K562 (cell line): ENCODE data around the gene ARHGAP4. TPM values are rescaled to one million over a fixed set of nuclear protein-coding genes. Genes with fewer than 3 reads are reported as not detected.

ENCODE experiments used
- CTCFL ChIP-seq: IDR thresholded peaks from 2 replicates; pipeline ENCODE4 v1.6.1; 2011; ENCODE audit warnings: borderline replicate concordance, low read depth, mild to moderate bottlenecking, moderate library complexity, low read length; ENCODE audit not compliant: insufficient read depth, poor library complexity, severe bottlenecking
- ELF1 ChIP-seq: fragments of 200-800 bp; sonication (Bioruptor generic); IDR thresholded peaks from 2 replicates; pipeline ENCODE4 v1.6.1; 2016; ENCODE audit warnings: missing genetic modification characterization, missing compliant biosample characterization
- EP300 ChIP-seq: IDR thresholded peaks from 2 replicates; pipeline ENCODE4 v1.6.1; 2012; ENCODE audit warnings: low read length, improper control_type of control experiment
- FOXP4 ChIP-seq: sonication (generic); formaldehyde crosslinking; IDR thresholded peaks from 2 replicates; pipeline ENCODE4 v1.8.0; 2022; ENCODE audit warnings: mild to moderate bottlenecking, missing genetic modification reagents, borderline replicate concordance
- MCM3 ChIP-seq: fragments of 450-650 bp; IDR thresholded peaks from 2 replicates; pipeline ENCODE4 v1.6.1; 2016
- NFE2 ChIP-seq: IDR thresholded peaks from 2 replicates; pipeline ENCODE4 v1.6.1; 2014; ENCODE audit warnings: antibody characterized with exemption, low read depth
- STAT5A ChIP-seq: IDR thresholded peaks from 2 replicates; pipeline ENCODE4 v1.6.1; 2012; ENCODE audit warnings: low read length, inconsistent platforms, borderline replicate concordance
- YY1 ChIP-seq, 3 experiments: IDR thresholded peaks; 2 replicates each; pipeline ENCODE4 v1.6.1; 2011; ENCODE audit warnings: low read length in 2 of 3, mild to moderate bottlenecking in 2 of 3, moderate library complexity in 2 of 3, borderline replicate concordance in 1 of 3, control low read depth in 1 of 3, low read depth in 1 of 3; ENCODE audit not compliant: insufficient read depth in 3 of 3, insufficient replicate concordance in 2 of 3, control insufficient read depth in 1 of 3, insufficient read length in 1 of 3; ENCODE audit errors: extremely low read depth in 1 of 3
- ZKSCAN1 ChIP-seq: fragments of 150-350 bp; IDR thresholded peaks from 2 replicates; pipeline ENCODE4 v1.6.1; 2016; ENCODE audit warnings: low read depth, low read length
- ZNF77 ChIP-seq: fragments of 250-450 bp; sonication (Bioruptor Pico); IDR thresholded peaks from 2 replicates; pipeline ENCODE4 v1.5.0; 2020
- polyA plus RNA-seq, 8 experiments: library from polyadenylated mRNA; depleted of rRNA in 4 of 8; stranded (reverse) in 5 of 8; unstranded in 3 of 8; fragments of >200 nt; fragmentation: Nextera tagmentation in 2 of 8; fragmentation: Illumina TruSeq in 1 of 8; extraction: Ambion mirVana in 2 of 8; extraction: Trizol in 1 of 8; gene quantifications; 2 replicates each; pipeline versions ENCODE4 v1.2.1 to v1.2.3, GENCODE V29; 2011 to 2014; ENCODE audit warnings: inconsistent platforms in 1 of 8, missing spikeins in 1 of 8
- total RNA-seq, 7 experiments: library from RNA; depleted of rRNA in 6 of 7; stranded (reverse); fragments of >200 nt in 6 of 7; fragmentation: Illumina TruSeq in 2 of 7; extraction: Trizol in 2 of 7; gene quantifications; 2 replicates each; pipeline versions ENCODE4 v1.2.1 to v1.2.3, GENCODE V29; 2011 to 2021; ENCODE audit warnings: low replicate concordance in 1 of 7
- TF ChIP-seq, protein P1 (sequence below): fragments of 450-650 bp; IDR thresholded peaks from 2 replicates; pipeline ENCODE4 v1.7.0; 2016; ENCODE audit warnings: borderline replicate concordance
- TF ChIP-seq, protein P2 (sequence below), 3 experiments: fragments of 200-800 bp in 1 of 3; fragments of 250-450 bp in 1 of 3; fragments of 450-650 bp in 1 of 3; sonication (Bioruptor Pico) in 1 of 3; sonication (Bioruptor generic) in 1 of 3; formaldehyde crosslinking in 1 of 3; IDR thresholded peaks; 2 replicates each; pipeline versions ENCODE4 v1.6.1 to v1.8.0; 2016 to 2022; ENCODE audit warnings: mild to moderate bottlenecking in 2 of 3, missing genetic modification characterization in 2 of 3, missing compliant biosample characterization in 1 of 3, moderate library complexity in 1 of 3
- TF ChIP-seq, protein P3 (sequence below), 2 experiments: IDR thresholded peaks; 2 replicates each; pipeline ENCODE4 v1.6.1; 2011; ENCODE audit warnings: borderline replicate concordance in 1 of 2, control low read depth in 1 of 2, low read depth in 1 of 2, low read length in 1 of 2, mild to moderate bottlenecking in 1 of 2, mixed read lengths in 1 of 2, moderate library complexity in 1 of 2; ENCODE audit not compliant: insufficient read depth in 1 of 2, insufficient read length in 1 of 2, poor library complexity in 1 of 2, severe bottlenecking in 1 of 2; ENCODE audit errors: extremely low read depth in 1 of 2

ARHGAP4 gene
- total and polyA plus RNA-seq, 9 of the 15 experiments (the other 6 are each of a cell fraction or from before 2014, with no cell fraction given): 0.30 to 81.8 (median 13.5) TPM

DNA sequence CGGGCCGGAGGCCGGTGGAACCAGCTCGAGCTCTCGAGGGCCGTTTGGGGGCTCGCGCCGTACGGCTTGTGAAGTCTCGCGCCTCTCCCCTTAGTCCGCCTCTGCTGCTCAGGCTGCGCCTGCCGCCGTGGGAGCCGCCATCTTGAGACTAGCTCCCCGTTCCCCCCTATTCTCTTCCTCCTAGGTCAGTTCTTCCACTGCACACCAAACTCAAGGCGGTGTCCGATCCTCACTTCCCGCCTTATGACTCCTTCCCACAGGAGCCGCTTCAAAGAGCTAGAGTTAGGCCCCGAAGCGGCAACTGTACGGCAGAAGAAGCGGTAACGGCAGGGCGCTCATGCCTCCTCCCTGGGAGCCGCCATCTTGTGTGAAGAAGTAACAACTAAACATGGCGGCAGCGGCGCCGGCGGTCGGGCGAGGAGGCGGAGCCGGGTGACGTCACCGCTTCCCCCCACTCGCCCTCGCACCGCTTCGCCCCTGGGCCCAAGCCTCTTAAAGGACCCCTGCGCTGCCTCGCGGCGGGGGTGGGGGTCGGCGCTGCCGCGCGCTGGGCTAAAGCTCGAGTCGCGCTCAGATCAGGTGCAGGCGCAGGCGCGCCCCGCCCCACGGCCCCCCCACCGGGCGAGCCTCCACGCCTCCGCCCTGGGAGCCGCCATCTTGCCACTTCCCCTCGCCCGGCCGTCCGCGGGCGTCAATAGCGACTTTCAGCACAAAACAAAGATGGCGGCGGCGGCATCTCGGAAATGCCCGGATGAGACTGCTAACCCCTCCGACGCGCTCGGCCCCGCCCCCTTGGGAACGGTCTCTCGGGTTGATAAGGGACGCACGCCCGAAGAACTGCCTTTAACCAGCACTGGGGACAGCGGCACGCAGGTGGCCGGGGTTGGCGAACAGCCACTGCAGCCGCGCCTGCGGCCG is 45.6 kb upstream of the ARHGAP4 start, which contains the start of gene HCFC1 (continued):
- peak; percentile 58; the same call in 1 of the 2 replicates for TF ChIP-seq ELF1
- TF ChIP-seq EP300: no peak; the same call in 1 of the 2 replicates
- TF ChIP-seq STAT5A: no peak
- TF ChIP-seq CTCFL: no peak
- no peak for TF ChIP-seq MCM3
- TF ChIP-seq FOXP4 (CRISPR knock-in tag): no peak
- TF ChIP-seq NFE2: no peak
- TF ChIP-seq, protein P1, sequence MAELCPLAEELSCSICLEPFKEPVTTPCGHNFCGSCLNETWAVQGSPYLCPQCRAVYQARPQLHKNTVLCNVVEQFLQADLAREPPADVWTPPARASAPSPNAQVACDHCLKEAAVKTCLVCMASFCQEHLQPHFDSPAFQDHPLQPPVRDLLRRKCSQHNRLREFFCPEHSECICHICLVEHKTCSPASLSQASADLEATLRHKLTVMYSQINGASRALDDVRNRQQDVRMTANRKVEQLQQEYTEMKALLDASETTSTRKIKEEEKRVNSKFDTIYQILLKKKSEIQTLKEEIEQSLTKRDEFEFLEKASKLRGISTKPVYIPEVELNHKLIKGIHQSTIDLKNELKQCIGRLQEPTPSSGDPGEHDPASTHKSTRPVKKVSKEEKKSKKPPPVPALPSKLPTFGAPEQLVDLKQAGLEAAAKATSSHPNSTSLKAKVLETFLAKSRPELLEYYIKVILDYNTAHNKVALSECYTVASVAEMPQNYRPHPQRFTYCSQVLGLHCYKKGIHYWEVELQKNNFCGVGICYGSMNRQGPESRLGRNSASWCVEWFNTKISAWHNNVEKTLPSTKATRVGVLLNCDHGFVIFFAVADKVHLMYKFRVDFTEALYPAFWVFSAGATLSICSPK: no peak
- TF ChIP-seq, protein P2, sequence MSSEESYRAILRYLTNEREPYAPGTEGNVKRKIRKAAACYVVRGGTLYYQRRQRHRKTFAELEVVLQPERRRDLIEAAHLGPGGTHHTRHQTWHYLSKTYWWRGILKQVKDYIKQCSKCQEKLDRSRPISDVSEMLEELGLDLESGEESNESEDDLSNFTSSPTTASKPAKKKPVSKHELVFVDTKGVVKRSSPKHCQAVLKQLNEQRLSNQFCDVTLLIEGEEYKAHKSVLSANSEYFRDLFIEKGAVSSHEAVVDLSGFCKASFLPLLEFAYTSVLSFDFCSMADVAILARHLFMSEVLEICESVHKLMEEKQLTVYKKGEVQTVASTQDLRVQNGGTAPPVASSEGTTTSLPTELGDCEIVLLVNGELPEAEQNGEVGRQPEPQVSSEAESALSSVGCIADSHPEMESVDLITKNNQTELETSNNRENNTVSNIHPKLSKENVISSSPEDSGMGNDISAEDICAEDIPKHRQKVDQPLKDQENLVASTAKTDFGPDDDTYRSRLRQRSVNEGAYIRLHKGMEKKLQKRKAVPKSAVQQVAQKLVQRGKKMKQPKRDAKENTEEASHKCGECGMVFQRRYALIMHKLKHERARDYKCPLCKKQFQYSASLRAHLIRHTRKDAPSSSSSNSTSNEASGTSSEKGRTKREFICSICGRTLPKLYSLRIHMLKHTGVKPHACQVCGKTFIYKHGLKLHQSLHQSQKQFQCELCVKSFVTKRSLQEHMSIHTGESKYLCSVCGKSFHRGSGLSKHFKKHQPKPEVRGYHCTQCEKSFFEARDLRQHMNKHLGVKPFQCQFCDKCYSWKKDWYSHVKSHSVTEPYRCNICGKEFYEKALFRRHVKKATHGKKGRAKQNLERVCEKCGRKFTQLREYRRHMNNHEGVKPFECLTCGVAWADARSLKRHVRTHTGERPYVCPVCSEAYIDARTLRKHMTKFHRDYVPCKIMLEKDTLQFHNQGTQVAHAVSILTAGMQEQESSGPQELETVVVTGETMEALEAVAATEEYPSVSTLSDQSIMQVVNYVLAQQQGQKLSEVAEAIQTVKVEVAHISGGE (CRISPR knock-in tag; IDR thresholded peaks at IDR 0.05): peak in 2 of 3 experiments; percentile 16 to 88; a peak in 2 of 6 replicates
- no peak for TF ChIP-seq ZNF77 (CRISPR knock-in tag)
- TF ChIP-seq YY1 (IDR thresholded peaks at IDR 0.05; ENCODE audit: borderline replicate concordance in 1 of 3, control insufficient read depth in 1 of 3, extremely low read depth in 1 of 3, insufficient read depth in 3 of 3, insufficient read length in 1 of 3, insufficient replicate concordance in 2 of 3, low read depth in 1 of 3, low read length in 2 of 3): peak; percentile 88 to 89 (median 89)
- TF ChIP-seq ZKSCAN1: no peak
- TF ChIP-seq, protein P3, sequence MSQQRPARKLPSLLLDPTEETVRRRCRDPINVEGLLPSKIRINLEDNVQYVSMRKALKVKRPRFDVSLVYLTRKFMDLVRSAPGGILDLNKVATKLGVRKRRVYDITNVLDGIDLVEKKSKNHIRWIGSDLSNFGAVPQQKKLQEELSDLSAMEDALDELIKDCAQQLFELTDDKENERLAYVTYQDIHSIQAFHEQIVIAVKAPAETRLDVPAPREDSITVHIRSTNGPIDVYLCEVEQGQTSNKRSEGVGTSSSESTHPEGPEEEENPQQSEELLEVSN (IDR thresholded peaks at IDR 0.05; ENCODE audit: borderline replicate concordance in 1 of 2, extremely low read depth in 1 of 2, insufficient read depth in 1 of 2, insufficient read length in 1 of 2, low read depth in 1 of 2, low read length in 1 of 2, poor library complexity in 1 of 2, severe bottlenecking in 1 of 2): peak; percentile 7 to 31
